HTERT RPE-1 (cell line): ENCODE data around the gene DDAH1.

Experiments
- in situ Hi-C: fragments of 300-500 bp; cut with MboI; formaldehyde crosslinking; loops from 4 replicates; pipeline ENCODE4 v1.14.3; 2020; ENCODE audit warnings: low sequenced_read_pairs

The DDAH1 gene

GRCh38 chr1:85311818-85312217 lies 153.1 kb downstream of the DDAH1 start:
- in situ Hi-C loops = no loop called here

DNA sequence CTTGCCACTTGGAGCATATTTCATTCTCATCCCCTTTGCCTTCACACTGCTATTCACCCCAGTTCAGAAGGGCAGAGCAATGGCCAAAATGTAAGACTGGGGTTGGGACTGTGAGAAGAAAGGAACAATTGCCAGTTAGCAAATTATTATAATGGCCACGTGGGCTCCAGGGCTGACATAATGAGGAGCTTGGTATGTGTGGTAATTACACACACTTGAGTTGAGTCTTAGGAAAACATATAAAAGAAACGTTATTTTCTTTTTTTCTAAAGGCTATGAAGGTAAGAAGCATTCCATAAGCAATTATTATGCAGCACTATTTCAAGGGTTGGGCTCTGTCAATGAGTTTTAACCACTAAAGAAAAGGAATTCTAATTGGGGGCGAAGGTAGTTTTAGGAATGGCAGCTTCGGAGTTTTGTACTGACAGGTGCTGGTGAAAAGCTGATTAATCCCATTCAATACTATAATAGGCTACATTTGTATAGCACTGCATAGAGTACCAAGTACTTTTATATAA lies 156.1 kb downstream of the DDAH1 start:
- in situ Hi-C loops = no loop called here

- in situ Hi-C loops = no loop called here
Observed at GRCh38 chr1:85307987-85308832, 156.7 kb downstream of the DDAH1 start.

- in situ Hi-C loops = no loop called here
Observed at GRCh38 chr1:85306236-85306635, 158.7 kb downstream of the DDAH1 start.

- in situ Hi-C loops = no loop called here
Observed at GRCh38 chr1:85303440-85304162, 161.4 kb downstream of the DDAH1 start.

GRCh38 chr1:85300140-85300539 lies 164.8 kb downstream of the DDAH1 start:
- in situ Hi-C loops = no loop called here

DNA sequence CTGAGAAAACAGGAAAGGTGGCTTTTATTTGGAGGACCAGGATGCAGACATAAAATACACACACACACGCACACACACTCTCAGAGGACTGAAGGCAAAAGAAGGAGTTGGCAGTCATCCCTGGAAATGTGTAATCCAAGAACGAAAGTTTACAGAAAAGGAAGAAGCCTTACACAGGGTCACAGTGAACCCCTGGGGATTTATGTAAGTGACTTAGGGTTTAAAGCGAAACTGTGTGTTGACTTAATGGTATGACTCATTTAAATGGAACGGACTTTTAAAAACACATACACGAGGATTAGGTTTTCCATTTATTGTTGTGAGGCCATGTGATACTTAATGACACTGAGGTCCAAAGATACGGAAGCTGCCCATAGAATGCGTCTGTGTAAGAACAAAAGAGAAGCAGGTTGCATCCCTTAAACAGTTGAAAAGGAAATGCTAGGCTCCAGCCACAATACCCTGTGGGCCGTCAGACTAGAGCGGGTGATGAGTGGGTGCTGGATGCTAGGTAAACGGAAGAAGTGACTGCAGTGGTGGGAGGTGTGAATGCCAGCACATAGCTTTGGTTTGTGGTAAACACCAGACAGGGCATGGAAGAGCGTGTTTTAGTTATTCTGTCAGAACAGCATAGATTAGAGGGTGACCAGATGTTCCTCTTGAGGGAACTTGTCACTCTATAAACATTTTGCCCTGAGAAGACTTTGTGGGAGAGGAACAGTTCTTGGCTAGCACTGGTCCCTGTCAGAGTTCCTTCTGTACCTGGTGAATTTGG lies 166.9 kb downstream of the DDAH1 start:
- in situ Hi-C loops = no loop called here

- in situ Hi-C loops = no loop called here
Observed at GRCh38 chr1:85297538-85297854, 167.5 kb downstream of the DDAH1 start.

GRCh38 chr1:85296980-85297379 lies 168.0 kb downstream of the DDAH1 start:
- in situ Hi-C loops = no loop called here

GRCh38 chr1:85295654-85296053 lies 169.3 kb downstream of the DDAH1 start:
- in situ Hi-C loops = no loop called here

DNA sequence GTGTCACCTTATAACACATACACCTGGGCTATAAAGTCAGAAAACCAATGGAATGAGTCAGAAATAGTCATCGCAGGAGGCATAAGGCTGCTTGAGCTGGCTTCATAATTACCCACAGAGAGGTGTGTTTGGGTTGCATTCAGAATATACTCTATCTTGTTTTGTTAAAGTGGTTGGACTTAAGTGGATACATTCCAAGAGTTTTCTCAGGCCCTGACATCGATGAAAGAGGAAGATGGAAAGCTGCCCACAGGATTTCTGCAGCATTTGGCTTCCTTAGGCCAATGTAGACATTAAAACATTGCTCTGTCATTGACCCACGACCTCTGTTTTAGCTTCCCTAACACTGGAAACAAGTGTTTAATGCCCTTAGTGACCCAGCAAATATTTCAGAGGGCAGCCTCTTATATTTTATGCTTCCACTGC lies 169.9 kb downstream of the DDAH1 start:
- in situ Hi-C loops = no loop called here

DNA sequence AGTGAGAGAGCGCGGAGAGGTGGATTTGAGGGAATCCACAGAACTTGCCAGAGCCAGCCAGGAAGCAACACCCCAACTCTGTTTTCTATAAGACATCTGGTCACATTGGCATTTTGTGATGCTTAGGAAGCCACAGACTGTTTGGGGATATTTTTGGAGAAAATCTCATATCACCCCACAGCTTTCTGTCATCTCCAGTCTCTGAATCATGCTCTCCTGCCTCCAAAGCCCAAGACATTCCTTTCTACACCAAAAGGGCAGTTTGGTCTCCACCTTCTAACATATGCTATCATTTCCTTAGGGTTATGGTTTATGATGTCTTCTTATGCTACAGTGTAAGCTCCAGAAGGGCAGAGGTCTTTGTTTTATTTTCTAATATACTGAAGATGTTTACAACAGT lies 174.1 kb downstream of the DDAH1 start:
- in situ Hi-C loops = no loop called here

- in situ Hi-C loops = no loop called here
Observed at GRCh38 chr1:85289848-85290335, 175.1 kb downstream of the DDAH1 start.

DNA sequence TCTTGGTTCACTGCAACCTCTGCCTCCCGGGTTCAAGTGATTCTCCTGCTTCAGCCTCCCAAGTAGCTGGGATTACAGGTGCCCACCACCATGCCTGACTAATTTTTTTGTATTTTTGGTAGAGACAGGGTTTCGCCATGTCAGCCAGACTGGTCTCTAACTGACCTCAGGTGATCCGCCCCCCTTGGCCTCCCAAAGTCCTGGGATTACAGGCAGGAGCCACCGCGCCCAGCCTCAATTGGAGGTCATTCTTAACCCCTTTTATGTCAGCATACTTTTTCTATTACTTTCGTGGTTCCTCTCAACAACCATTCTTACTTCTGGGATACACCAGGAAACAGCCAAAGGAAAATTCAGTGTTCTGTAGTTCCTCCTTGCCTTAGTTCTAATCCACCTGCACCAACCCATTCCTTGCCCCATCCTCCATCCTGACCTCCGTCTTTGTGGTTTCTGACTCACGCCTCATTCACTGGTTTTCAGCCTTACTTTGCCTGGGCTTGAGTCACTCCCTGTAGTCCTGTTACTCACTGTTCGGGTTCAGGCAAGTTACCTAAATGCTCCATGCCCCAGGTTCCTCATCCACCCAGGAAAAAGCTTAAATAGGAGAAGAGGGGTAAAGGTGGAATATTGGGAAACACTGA lies 175.6 kb downstream of the DDAH1 start:
- in situ Hi-C loops = no loop called here

DNA sequence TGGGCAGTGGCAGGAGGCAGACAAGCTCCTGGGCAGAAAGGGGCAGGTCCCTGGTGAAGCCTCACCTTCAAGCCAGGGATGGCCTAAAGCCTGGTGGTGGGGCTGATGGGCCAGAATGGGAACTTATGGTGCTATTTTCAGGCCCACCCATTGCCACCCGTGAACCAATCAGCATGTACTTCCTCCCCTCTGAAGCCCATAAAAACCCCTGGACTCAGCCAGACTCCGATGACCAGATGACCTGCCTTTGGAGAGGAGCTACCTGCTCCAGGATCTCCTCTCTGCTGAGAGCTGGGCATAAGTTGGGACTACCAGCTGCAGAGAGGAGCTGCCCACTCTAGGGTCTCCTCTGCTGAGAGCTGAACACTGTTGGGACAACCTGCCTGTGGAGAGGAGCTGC lies 180.8 kb downstream of the DDAH1 start:
- in situ Hi-C loops = no loop called here

- in situ Hi-C loops = no loop called here
Observed at GRCh38 chr1:85283475-85284199, 181.3 kb downstream of the DDAH1 start.

DNA sequence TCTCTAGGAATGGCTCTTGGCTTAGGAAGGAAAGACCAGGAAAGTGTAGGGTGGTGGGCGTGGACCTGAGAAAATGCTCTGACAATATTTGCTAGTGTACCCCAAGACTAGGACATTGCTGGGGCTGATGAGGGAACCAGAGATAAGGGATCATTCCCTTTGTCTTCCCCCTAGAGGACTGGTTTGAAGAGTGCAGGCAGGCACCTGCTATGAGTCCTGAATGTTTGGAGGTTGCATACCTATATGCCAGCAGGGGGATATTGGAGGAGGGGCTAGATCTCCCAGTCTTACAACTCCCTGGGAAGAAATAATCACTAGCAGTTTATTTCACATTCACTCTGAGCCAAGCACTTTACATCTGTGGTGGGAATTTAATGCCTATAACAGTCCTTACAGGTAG lies 182.5 kb downstream of the DDAH1 start:
- in situ Hi-C loops = no loop called here

- in situ Hi-C loops = no loop called here
Observed at GRCh38 chr1:85280636-85281035, 184.3 kb downstream of the DDAH1 start.

DNA sequence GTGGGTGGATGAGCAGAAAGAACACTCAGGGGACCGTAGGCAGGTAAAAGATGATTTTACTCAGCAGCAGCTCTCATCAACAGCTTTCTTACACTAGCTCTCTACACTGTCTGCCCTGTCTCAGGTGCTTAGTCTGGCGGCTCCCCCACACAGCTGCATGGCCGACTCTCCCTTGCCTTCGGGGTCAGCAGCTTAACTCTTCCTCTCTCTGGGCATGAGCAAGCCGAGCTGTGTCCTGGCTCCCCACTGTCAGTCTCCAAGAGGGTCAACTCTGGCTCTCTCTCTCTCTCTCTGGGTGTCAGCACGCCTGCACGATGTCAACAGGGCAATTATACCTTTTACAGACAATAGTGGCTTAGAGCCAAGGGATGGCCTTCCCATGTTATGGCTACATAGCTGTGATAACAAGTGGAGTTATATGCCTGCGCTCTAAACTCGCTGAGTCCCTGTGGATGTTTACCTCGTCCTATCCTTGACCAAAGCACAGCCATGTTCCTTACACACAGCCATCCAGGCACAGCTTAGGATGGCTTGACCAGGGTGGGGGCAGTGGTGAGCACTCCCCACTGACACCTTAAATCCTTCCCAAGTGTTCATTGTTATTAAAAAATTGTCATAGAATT lies 185.4 kb downstream of the DDAH1 start:
- in situ Hi-C loops = no loop called here

DNA sequence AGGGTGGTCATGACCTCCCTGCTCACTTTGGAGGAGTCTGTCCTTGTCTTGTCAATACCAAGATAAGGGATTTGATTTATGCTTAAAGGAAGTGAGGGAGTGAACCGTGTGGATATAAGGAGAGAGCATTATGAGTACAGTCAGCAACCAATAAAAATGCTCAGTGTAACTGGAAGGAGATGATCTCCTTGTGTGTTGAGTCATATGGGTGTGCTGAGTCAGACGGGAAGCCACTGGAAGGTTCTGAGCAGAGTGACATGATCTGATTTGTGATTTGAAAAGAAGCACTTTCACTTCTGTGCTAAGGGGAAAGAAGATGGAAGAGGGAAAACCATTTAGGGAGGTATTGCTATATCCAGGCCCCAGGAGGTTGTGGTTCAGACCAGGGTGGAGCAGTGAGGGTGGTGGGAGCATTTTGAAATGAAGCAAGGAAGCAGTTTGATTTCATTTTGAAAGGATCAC lies 186.1 kb downstream of the DDAH1 start:
- in situ Hi-C loops = no loop called here
